ENCODE results near the gene GPR32. TPM values are rescaled to one million over a fixed set of nuclear protein-coding genes. Genes with fewer than 3 reads are reported as not detected.

Gene GPR32
- total RNA-seq, 4 donors from 2014 or later: not detected

- ATAC-seq: no peak
- Histone ChIP-seq H3K4me3 (no peak overlapping the region), H3K27me3 (peaks cover 80% of the 10 kb centered on the region)
Observed at GRCh38 chr19:50728084-50728737, 42.1 kb upstream of the GPR32 start.

GRCh38 chr19:50729894-50730293 is 40.4 kb upstream of the GPR32 start:
- ATAC-seq: no peak
- TF ChIP-seq CTCF (IDR thresholded peaks at IDR 0.05) (no peak), POLR2A (IDR thresholded peaks at IDR 0.05) (no peak), POLR2AphosphoS5 (IDR thresholded peaks at IDR 0.05) (no peak), EP300 (IDR thresholded peaks at IDR 0.05) (no peak)
- 57 to 62% methylated on average over 5 of the region's 5 CpGs for WGBS, 2 donors (ENCODE audit: low coverage in 1 of 2)
- no peaks in the 10 kb centered on the region for H3K36me3 ChIP-seq
- peaks cover 78% of the 10 kb centered on the region for H3K27me3 ChIP-seq
- no peak overlapping the region for H3K27ac ChIP-seq
- H3K4me1 ChIP-seq: peaks cover 0 to 22% (median 15%) of the 10 kb centered on the region in 3 donors
- H3K4me3 ChIP-seq: no peak overlapping the region
- no peaks in the 10 kb centered on the region for H3K9me3 ChIP-seq

More at GRCh38 chr19:50728084-50728737, 42.1 kb upstream of the GPR32 start:
- Histone ChIP-seq H3K9me3 (no peaks in the 10 kb centered on the region), H3K27ac (no peak overlapping the region), H3K4me1 (peaks cover 0 to 38% (median 21%) of the 10 kb centered on the region in 3 donors), H3K36me3 (no peaks in the 10 kb centered on the region)
- 7 to 11% methylated on average over 3 to 5 of the region's 39 CpGs for WGBS, 2 donors (ENCODE audit: low coverage in 1 of 2)
- TF ChIP-seq EP300 (IDR thresholded peaks at IDR 0.05) (no peak), POLR2A (IDR thresholded peaks at IDR 0.05) (no peak), POLR2AphosphoS5 (IDR thresholded peaks at IDR 0.05) (no peak), CTCF (IDR thresholded peaks at IDR 0.05) (no peak)

- H3K27me3 ChIP-seq: peaks cover 84% of the 10 kb centered on the region
- no peak overlapping the region for H3K4me3 ChIP-seq
Observed at GRCh38 chr19:50735869-50736268, 34.4 kb upstream of the GPR32 start.

GRCh38 chr19:50736338-50736737 is 33.9 kb upstream of the GPR32 start:
- 61% methylated on average over 5 of the region's 5 CpGs for WGBS, 2 donors (ENCODE audit: low coverage in 1 of 2)
- Histone ChIP-seq H3K4me1 (no peaks in the 10 kb centered on the region), H3K4me3 (no peak overlapping the region), H3K27ac (no peak overlapping the region), H3K9me3 (no peaks in the 10 kb centered on the region), H3K27me3 (peaks cover 84% of the 10 kb centered on the region), H3K36me3 (no peaks in the 10 kb centered on the region)
- no peak for TF ChIP-seq POLR2AphosphoS5 (IDR thresholded peaks at IDR 0.05)
- ATAC-seq: no peak

More at GRCh38 chr19:50735869-50736268, 34.4 kb upstream of the GPR32 start:
- TF ChIP-seq POLR2A (IDR thresholded peaks at IDR 0.05) (no peak), EP300 (IDR thresholded peaks at IDR 0.05) (no peak)
- H3K36me3 ChIP-seq: no peaks in the 10 kb centered on the region
- no peak for ATAC-seq
- no peaks in the 10 kb centered on the region for H3K9me3 ChIP-seq
- 49 to 57% methylated on average over 3 to 7 of the region's 7 CpGs for WGBS, 2 donors (ENCODE audit: low coverage in 1 of 2)
- no peak overlapping the region for H3K27ac ChIP-seq
- H3K4me1 ChIP-seq: no peaks in the 10 kb centered on the region

GRCh38 chr19:50739132-50739913 is 30.9 kb upstream of the GPR32 start:
- ATAC-seq: no peak
- Histone ChIP-seq H3K27me3 (peaks cover 98% of the 10 kb centered on the region), H3K36me3 (no peaks in the 10 kb centered on the region), H3K4me3 (no peak overlapping the region), H3K9me3 (no peaks in the 10 kb centered on the region), H3K4me1 (no peaks in the 10 kb centered on the region), H3K27ac (no peak overlapping the region)
- WGBS, 2 donors (ENCODE audit: low coverage in 1 of 2): 78 to 87% methylated on average over 11 to 16 of the region's 23 CpGs
- TF ChIP-seq CTCF (IDR thresholded peaks at IDR 0.05): no peak
- no peak for TF ChIP-seq POLR2AphosphoS5 (IDR thresholded peaks at IDR 0.05)
- TF ChIP-seq EP300 (IDR thresholded peaks at IDR 0.05): no peak
- no peak for TF ChIP-seq POLR2A (IDR thresholded peaks at IDR 0.05)

Data from gastroesophageal sphincter (tissue), 4 donors.